Esophagus muscularis mucosa (tissue), 4 donors: ENCODE data around the gene ATP5F1D.

Experiments used
- EP300 ChIP-seq: sonication (generic); formaldehyde crosslinking; IDR thresholded peaks from one replicate; pipeline ENCODE4 v1.6.1; 2017; ENCODE audit warnings: antibody characterized with exemption
- POLR2A ChIP-seq: fragments of 450-650 bp; IDR thresholded peaks from one replicate; pipeline ENCODE4 v1.6.1; 2017; ENCODE audit warnings: antibody characterized with exemption, moderate library complexity, mild to moderate bottlenecking, low read depth
- POLR2AphosphoS5 ChIP-seq, 2 donors: sonication (generic); formaldehyde crosslinking; IDR thresholded peaks; one replicate each; pipeline ENCODE4 v1.6.1; 2017; ENCODE audit warnings: antibody characterized with exemption in 2 of 2
- TF ChIP-seq, protein P1 (sequence below), 3 experiments: fragments of 200-600 bp in 2 of 3; fragments of 450-650 bp in 1 of 3; sonication (generic) in 2 of 3; IDR thresholded peaks; one replicate each; pipeline ENCODE4 v1.5.1; 2017 to 2019; ENCODE audit warnings: antibody characterized with exemption in 3 of 3, mild to moderate bottlenecking in 2 of 3, moderate library complexity in 1 of 3

DNA sequence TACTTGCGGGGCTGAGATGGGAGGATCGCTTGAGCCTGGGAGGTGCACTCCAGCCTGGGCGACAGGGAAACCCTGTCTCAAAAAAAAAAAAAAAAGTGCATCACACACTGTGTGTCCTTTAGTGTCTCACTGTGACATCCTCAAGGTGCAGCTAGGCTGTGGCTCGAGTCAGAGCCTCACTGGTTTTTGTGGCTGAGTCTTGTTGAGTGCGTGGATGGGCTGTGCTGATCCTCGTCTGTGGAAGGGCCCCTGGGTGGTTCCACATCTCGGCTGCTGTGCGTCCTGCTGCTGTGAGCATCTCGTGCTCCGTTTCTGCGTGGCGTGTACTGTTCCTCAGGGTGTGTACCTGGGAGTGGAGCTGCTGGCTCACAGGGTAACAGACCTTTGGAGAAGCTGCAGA lies 24.8 kb upstream of the ATP5F1D start:
- TF ChIP-seq, protein P1, sequence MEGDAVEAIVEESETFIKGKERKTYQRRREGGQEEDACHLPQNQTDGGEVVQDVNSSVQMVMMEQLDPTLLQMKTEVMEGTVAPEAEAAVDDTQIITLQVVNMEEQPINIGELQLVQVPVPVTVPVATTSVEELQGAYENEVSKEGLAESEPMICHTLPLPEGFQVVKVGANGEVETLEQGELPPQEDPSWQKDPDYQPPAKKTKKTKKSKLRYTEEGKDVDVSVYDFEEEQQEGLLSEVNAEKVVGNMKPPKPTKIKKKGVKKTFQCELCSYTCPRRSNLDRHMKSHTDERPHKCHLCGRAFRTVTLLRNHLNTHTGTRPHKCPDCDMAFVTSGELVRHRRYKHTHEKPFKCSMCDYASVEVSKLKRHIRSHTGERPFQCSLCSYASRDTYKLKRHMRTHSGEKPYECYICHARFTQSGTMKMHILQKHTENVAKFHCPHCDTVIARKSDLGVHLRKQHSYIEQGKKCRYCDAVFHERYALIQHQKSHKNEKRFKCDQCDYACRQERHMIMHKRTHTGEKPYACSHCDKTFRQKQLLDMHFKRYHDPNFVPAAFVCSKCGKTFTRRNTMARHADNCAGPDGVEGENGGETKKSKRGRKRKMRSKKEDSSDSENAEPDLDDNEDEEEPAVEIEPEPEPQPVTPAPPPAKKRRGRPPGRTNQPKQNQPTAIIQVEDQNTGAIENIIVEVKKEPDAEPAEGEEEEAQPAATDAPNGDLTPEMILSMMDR (IDR thresholded peaks at IDR 0.05): no peak
- no peak for TF ChIP-seq POLR2A
- no peak for TF ChIP-seq POLR2AphosphoS5 (IDR thresholded peaks at IDR 0.05)
- no peak for TF ChIP-seq EP300
